NCI-H128 (cell line): ENCODE data around the gene ENO1.
"Not testable (repeated sequence)": the region's sequence is repeated elsewhere in the genome, so short reads cannot be mapped to it uniquely, and the experiment has no call there.

ENCODE experiments used
- DNase-seq: peaks from one replicate; lab custom pipeline; 2025; ENCODE audit not compliant: unreplicated experiment; lab: John Stamatoyannopoulos, UW

Gene ENO1

GRCh38 chr1:8847990-8848389 lies 30.5 kb downstream of the ENO1 start:
- no peak for DNase-seq

DNA sequence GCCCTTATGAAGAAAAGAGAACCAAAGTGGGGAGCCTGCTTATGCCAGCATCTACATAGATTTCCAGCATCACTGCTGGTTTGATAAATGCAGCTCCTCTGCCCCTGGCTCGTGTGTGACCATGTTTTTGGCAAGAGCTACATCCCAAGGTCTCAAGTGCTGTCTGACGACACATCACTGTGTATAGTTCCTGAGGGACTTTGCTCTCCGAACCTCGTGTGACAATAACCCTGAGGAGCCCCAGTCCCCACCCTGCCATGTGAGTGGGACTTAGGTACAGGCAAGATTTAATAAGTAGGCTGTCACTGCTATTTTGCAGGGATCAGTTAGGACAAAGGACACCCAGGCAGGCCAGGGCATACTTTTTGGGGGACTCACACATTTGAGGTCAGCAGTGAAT lies 32.2 kb downstream of the ENO1 start:
- no peak for DNase-seq

DNA sequence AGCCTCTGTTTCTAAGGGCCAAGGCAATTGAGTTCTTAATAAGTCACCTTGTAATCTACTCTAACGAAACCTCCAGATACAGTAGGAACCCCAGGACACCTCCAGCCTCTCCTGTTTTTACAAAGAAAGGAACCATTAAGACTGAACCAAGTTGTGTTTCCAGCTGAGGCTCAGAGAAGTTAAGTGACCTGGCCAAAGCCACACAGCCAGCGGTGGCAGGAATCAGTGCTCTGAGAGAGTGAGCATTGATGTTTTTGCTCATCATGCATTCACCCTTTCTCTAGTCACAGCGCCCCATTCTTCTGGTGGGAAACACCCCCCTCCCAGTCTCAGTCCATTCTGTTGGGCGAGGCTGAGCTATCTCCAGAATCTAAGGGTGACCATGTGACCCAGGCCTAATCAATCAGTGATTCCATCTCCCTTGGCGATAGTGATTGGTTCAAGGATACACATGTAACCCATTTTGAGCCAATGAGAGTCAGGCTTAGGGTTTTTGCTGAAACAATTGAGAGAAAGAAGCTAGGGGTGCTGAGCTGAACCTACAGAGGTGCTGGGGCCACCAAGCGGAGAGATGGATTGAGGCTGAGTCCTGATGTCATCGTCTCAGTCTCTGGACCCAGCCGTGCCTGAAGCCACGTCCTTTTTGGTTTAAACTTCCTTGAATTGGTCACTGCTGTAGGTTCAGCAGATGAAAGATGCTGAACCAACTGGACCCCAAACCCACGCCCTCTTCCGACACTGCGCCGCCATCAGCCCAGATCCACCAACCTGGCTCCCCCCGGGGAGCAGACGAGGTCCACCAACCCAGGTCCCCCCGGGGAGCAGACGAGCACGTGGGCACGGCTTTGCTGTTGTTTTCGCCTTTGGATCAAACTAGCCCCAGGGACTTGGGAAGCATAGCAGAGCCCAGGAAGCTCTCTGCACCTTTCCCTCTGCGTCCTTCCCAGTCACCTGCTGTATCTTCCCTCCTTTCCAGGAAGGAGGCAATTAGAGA lies 33.1 kb downstream of the ENO1 start:
- DNase-seq, result no peak

- DNase-seq, result no peak
Observed at GRCh38 chr1:8844501-8845006, 33.9 kb downstream of the ENO1 start.

- no peak for DNase-seq
Observed at GRCh38 chr1:8841395-8841794, 37.1 kb downstream of the ENO1 start.

DNA sequence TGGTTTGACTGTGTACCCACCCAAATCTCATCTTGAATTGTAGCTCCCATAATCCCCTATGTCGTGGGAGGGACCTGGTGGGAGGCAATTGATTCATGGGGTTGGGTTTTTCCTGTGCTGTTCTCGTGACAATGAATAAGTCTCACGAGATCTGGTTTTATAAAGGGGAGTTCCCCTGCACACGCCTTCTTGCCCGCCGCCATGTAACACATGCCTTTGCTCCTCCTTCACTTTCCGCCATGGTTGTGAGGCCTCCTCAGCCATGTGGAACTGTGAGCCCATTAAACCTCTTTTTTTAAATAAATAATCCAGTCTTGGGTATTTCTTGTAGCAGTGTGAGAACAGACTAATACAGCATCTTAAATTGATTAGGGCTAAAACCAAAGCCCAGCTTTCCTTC lies 38.5 kb downstream of the ENO1 start:
- no peak for DNase-seq

GRCh38 chr1:8835941-8836643 lies 42.4 kb downstream of the ENO1 start:
- DNase-seq, result no peak

GRCh38 chr1:8831340-8831739 lies 47.1 kb downstream of the ENO1 start:
- no peak for DNase-seq

GRCh38 chr1:8830732-8831131 lies 47.8 kb downstream of the ENO1 start:
- not testable (repeated sequence) for DNase-seq

DNA sequence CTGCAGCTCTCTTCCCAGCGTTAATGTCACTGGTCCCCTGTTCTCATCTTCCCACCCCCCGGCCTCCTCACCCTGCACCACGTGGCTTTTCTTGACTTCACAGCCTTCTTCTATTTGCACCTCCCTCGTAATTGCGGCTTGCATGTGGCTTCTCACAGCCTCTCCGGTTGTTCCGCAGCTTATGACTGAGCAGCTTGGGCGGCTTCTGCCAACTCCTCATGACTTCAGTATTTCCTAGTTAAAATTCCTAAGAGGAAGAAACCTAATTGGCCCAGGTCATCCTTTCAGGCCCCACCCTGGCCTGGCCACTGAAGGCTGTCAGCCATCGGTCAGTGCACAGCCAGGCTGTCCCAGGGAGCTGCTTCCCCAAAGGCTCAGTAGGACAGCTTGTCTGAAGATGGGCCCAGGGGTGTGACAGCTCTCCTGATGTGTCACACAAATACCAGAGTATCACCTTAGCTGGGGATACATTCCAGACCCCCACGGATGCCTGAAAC lies 52.5 kb downstream of the ENO1 start:
- DNase-seq, result no peak

DNA sequence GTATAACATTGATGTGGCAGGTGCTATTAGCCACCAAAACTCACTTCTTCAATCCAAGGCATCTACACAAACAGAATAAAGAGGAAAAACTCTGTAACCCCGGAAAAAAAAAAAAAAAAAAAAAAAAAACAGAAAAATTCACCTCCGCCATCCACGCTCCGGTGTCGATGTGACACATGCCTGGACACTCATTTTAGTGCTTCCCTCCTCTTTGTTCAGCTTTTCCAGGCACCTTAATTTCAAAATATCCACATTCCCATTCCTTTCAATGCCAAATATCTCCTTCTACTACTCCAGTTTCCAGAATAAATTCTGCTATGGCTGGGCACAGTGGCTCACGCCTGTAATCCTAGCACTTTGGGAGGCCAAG lies 55.2 kb downstream of the ENO1 start:
- DNase-seq, result no peak

- peak; percentile 65 for DNase-seq
Observed at GRCh38 chr1:8822373-8823294, 55.9 kb downstream of the ENO1 start.

DNA sequence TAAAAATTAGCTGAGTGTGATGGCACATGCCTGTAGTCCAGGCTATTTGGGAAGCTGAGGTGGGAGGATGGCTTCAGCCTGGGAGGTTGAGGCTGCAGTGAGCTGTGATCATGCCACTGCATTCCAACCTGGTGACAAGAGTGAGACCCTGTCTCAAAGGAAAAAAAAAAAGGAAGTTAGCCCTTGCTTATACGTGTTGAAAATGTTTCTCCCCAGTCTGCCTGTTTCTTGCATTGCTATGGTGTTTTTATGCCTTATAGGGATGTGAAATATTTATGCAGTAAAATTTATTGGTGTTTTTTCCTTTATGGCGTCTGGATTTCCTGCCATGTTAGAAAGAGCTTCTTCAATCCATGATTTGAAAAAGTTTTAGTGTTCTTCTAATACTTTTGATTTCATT lies 57.4 kb downstream of the ENO1 start:
- DNase-seq, result no peak

- not testable (repeated sequence) for DNase-seq
Observed at GRCh38 chr1:8818789-8819188, 59.7 kb downstream of the ENO1 start.

GRCh38 chr1:8818325-8818775 lies 60.1 kb downstream of the ENO1 start:
- no peak for DNase-seq

DNA sequence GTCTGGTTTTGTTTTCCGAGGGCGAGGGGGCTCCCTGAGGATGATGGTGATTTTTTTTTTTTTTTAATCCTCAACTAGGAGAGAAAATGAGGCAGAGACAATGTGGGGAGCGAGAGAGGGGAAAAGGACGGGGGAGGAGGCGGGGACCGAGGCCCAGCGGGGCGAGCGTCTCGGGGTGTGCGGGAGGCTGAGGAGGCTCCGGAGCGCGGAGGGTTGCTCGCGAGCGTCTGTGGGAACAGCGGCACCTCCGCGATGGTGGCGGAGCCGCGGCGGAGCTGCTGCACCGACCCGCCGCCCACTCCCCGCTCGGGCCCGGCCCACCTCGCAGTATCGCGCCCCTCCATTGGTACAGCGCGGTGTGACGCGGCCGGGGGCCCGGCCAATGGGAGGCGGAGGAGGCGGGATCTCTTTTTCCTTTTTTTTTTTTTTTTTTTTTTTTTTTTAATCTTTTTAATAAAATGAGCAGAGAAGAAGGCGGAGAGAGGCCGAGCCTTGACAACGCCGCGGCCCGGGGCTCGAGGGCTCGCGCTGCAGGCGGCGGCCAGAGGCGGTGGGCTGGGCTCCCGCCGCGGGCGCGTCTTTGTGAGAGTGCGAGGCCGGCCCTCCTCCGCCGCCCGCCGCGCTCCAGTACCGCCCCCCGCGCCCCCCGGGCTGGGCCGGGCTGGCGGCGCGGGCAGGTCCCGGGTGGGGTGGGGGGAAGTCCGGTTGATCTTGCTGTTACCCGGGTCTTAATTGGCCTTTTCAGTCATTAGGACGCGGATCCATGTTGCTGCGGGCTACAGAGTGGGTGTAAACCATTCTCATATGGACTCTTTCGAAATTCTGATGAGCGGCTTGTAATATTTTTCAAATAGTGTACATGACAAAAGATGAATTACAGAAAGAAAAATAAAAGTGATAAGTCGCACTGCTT lies 60.8 kb downstream of the ENO1 start, which contains the start of gene RERE:
Gene RERE, minus strand, starts transcription at position 229 of the 913 bp plus-strand sequence.
- peak; percentile 92 for DNase-seq

DNA sequence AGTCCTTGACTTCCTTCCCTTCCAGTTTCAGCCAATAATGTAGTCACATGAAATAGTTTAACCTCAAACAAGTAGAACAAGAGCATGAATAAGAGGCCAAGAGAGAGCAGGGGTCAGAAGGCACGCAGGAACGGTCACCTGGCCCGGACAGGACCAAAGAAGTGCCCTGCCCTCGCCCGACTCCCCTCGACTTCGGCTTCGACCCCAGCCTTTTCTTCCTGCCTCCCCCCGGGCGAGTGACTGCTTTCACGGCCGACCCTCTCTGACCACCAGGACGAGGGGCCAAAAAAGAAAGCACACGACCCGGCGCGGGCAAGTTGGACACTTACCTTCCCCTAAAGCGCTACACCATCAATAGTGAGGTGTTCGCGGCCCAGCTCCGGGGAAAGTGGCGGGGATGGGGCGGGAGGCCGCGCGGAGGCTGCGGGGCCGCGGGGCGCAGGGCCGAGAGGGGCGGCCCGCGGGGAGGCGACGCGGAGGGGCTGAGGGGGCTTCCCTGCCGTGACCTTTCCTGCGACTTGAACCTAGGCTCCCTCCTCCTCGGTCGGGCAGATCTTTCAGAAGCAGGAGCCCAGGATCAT lies 61.6 kb downstream of the ENO1 start:
- no peak for DNase-seq

DNA sequence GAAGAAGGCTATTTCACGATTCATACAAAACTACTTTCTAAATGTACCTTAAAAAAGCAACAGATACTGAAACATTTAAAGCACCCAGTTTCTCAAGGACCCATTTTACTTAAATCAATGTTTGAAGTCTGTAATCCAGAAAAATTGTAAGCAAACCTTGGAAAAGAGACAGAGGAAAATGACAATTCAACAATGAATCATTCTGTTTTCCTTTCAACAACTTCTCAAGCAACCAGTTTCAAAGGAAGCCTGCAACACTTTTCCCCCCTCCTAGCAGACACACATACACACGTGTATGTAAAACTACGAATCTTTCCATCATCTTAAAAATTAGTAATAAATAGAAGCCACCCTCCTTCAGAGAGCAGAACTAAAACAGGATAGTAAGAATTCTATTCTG lies 62.2 kb downstream of the ENO1 start:
- no peak for DNase-seq

DNA sequence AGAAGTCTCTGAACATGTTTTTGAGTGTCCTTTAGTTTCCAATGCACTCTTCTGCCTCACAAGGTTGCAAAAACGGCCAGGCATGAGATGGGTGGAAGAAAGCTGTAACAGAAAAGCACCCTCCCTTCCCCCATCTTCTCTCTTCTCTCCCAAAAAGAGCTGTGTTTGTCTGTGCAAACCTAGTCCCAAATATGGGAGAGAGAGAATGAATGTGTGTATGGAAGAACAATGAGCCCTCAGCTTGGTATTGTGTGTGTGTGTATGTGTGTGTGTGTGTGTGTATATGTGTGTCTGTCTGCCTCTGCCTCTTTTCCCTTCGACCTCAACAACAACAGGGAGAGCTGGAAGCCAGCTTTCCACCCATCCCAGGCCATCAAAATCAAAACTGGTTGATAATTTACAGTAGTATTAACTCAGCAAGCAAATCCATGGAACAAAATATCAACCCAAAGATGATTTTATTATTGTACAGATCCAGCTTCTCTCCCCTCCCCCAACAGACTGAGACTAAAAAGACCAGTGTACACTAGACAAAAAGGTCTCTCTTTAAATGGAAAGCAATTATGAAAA lies 62.8 kb downstream of the ENO1 start:
- no peak for DNase-seq
